HCT116 (cell line): ENCODE measurements around the gene KRTAP12-2. TPM values are rescaled to one million over a fixed set of nuclear protein-coding genes. Genes with fewer than 3 reads are reported as not detected.

Experiments
- ATAC-seq: fragments of 200-7000 bp; cut with Tn5 transposase; 2 replicates; pipeline ENCODE4 v1.9.1; 2020; ENCODE audit warnings: mild to moderate bottlenecking, moderate library complexity
- BruUV-seq: library from RNA; stranded (reverse); fragments of 400-500 nt; replicated peaks from 2 replicates; lab custom pipeline; 2021; lab: Mats Ljungman, UMichigan
- CTCF ChIA-PET: fragments of 300-600 bp; sonication (Branson Sonifier 250); formaldehyde crosslinking; loops from one replicate; lab custom pipeline; 2021; ENCODE audit warnings: antibody characterized with exemption; lab: Charles Lee
- POLR2A ChIA-PET: fragments of 300-600, 350-600 bp; sonication (Branson Sonifier 250); formaldehyde crosslinking; loops from one replicate; lab custom pipeline; 2021; ENCODE audit warnings: antibody characterized with exemption; lab: Charles Lee
- RAD21 ChIA-PET, 2 experiments: fragments of 300-600 bp; sonication (Branson Sonifier 250); formaldehyde crosslinking; loops; one replicate each; lab custom pipeline; 2023; ENCODE audit warnings: low total read pairs in 2 of 2; ENCODE audit not compliant: uncharacterized antibody in 2 of 2, unreplicated experiment in 2 of 2, low non-redundant PET in 1 of 2; lab: Charles Lee
- DNase-seq: peaks from one replicate; pipeline ENCODE4 v3.0.0-alpha.2; 2010; ENCODE audit warnings: low read depth, low spot score
- H2AFZ ChIP-seq: fragments of 200-600 bp; shearing (Covaris generic), sonication (generic); 2 replicates; pipeline ENCODE4 v1.6.1; 2017; ENCODE audit warnings: low read depth, mixed run types, mixed read lengths, antibody characterized with exemption, low read length; ENCODE audit not compliant: poor library complexity, severe bottlenecking
- H3K27ac ChIP-seq: 2 replicates; pipeline ENCODE4 v1.5.1; 2012; ENCODE audit warnings: low read depth, low read length
- H3K27me3 ChIP-seq: fragments of 200-600 bp; sonication (generic); 2 replicates; pipeline ENCODE4 v1.6.1; 2016; ENCODE audit warnings: mixed run types, low read length, mixed read lengths; ENCODE audit not compliant: insufficient read depth
- H3K36me3 ChIP-seq, 2 experiments: fragments of 200-500 bp in 1 of 2; fragments of 200-600 bp in 1 of 2; sonication (Bioruptor generic) in 1 of 2; sonication (generic) in 1 of 2; 2 replicates each; pipeline versions ENCODE4 v1.5.1 to v1.6.1; 2014 to 2016; ENCODE audit warnings: low read length in 2 of 2, inconsistent platforms in 1 of 2, mixed read lengths in 1 of 2, mixed run types in 1 of 2; ENCODE audit not compliant: insufficient read depth in 2 of 2, control insufficient read depth in 1 of 2
- H3K4me1 ChIP-seq, 2 experiments: fragments of 200-600 bp in 1 of 2; sonication (generic) in 1 of 2; 2 replicates each; pipeline versions ENCODE4 v1.5.1 to v1.6.1; 2012 to 2017; ENCODE audit warnings: low read length in 2 of 2, inconsistent platforms in 1 of 2, mild to moderate bottlenecking in 1 of 2, mixed read lengths in 1 of 2, mixed run types in 1 of 2, moderate library complexity in 1 of 2; ENCODE audit not compliant: insufficient read depth in 2 of 2, control insufficient read depth in 1 of 2
- H3K4me2 ChIP-seq: fragments of 200-600 bp; sonication (generic); 2 replicates; pipeline ENCODE4 v1.6.1; 2017; ENCODE audit warnings: mixed run types, low read length, mixed read lengths
- H3K4me3 ChIP-seq, 2 experiments: fragments of 200-600 bp in 1 of 2; sonication (generic) in 1 of 2; replicated peaks in 1 of 2; 2 replicates each; pipeline ENCODE4 v1.5.1; 2011 to 2016; ENCODE audit warnings: low read length in 2 of 2, control low read depth in 1 of 2, low read depth in 1 of 2, mild to moderate bottlenecking in 1 of 2, mixed read lengths in 1 of 2, mixed run types in 1 of 2
- H3K79me2 ChIP-seq: fragments of 200-600 bp; sonication (generic); 2 replicates; pipeline ENCODE4 v1.6.1; 2017; ENCODE audit warnings: mild to moderate bottlenecking, mixed run types, low read length, moderate library complexity, mixed read lengths; ENCODE audit not compliant: insufficient read depth
- H3K9ac ChIP-seq: fragments of 200-600 bp; sonication (generic); 2 replicates; pipeline ENCODE4 v1.6.1; 2016; ENCODE audit warnings: low read length, mixed read lengths
- H3K9me2 ChIP-seq: fragments of 200-600 bp; sonication (generic), shearing (Covaris generic); 2 replicates; pipeline ENCODE4 v1.6.1; 2017; ENCODE audit warnings: mixed run types, mild to moderate bottlenecking, moderate library complexity; ENCODE audit not compliant: insufficient read depth
- H3K9me3 ChIP-seq, 2 experiments: fragments of 200-500 bp in 1 of 2; fragments of 200-600 bp in 1 of 2; sonication (Bioruptor generic) in 1 of 2; sonication (generic) in 1 of 2; 2 replicates each; pipeline ENCODE4 v1.6.1; 2014 to 2017; ENCODE audit warnings: low read length in 2 of 2, mixed read lengths in 2 of 2, inconsistent platforms in 1 of 2, low read depth in 1 of 2, mild to moderate bottlenecking in 1 of 2, mixed run types in 1 of 2, moderate library complexity in 1 of 2; ENCODE audit not compliant: control insufficient read depth in 1 of 2, insufficient read depth in 1 of 2
- H4K20me1 ChIP-seq: fragments of 200-600 bp; sonication (generic), shearing (Covaris generic); 2 replicates; pipeline ENCODE4 v1.6.1; 2017; ENCODE audit warnings: mixed run types, mild to moderate bottlenecking, moderate library complexity; ENCODE audit not compliant: insufficient read depth
- ATF3 ChIP-seq: IDR thresholded peaks from 2 replicates; pipeline ENCODE4 v1.6.1; 2012
- CBX3 ChIP-seq: IDR thresholded peaks from 2 replicates; pipeline ENCODE4 v1.6.1; 2012; ENCODE audit warnings: low read depth
- CTCF ChIP-seq, 3 experiments: fragments of 200-600 bp in 1 of 3; sonication (generic) in 1 of 3; IDR thresholded peaks in 2 of 3; conservative IDR thresholded peaks in 1 of 3; 2 replicates each; pipeline ENCODE4 v1.5.1; 2012 to 2017; ENCODE audit warnings: low read depth in 2 of 3, low read length in 2 of 3, antibody characterized with exemption in 1 of 3, borderline replicate concordance in 1 of 3, control low read depth in 1 of 3, mild to moderate bottlenecking in 1 of 3, mixed read lengths in 1 of 3, mixed run types in 1 of 3, moderate library complexity in 1 of 3; ENCODE audit not compliant: insufficient read depth in 1 of 3
- EGR1 ChIP-seq: IDR thresholded peaks from 2 replicates; pipeline ENCODE4 v1.6.1; 2012; ENCODE audit warnings: low read depth
- EZH2 ChIP-seq: fragments of 200-600 bp; sonication (generic); IDR thresholded peaks from 2 replicates; pipeline ENCODE4 v1.6.1; 2017; ENCODE audit warnings: antibody characterized with exemption, mixed run types
- EZH2phosphoT487 ChIP-seq: fragments of 200-600 bp; IDR thresholded peaks from 2 replicates; pipeline ENCODE4 v1.6.1; 2018; ENCODE audit warnings: antibody characterized with exemption, borderline replicate concordance
- FOSL1 ChIP-seq: IDR thresholded peaks from 2 replicates; pipeline ENCODE4 v1.6.1; 2012; ENCODE audit warnings: low read depth
- JUND ChIP-seq: IDR thresholded peaks from 2 replicates; pipeline ENCODE4 v1.6.1; 2012
- MAX ChIP-seq: IDR thresholded peaks from 2 replicates; pipeline ENCODE4 v1.6.1; 2012
- POLR2A ChIP-seq: IDR thresholded peaks from 2 replicates; pipeline ENCODE4 v1.7.0; 2011; ENCODE audit warnings: borderline replicate concordance; ENCODE audit not compliant: insufficient read depth, insufficient read length; ENCODE audit errors: extremely low read depth
- POLR2AphosphoS5 ChIP-seq: IDR thresholded peaks from 2 replicates; pipeline ENCODE4 v1.6.1; 2011; ENCODE audit warnings: mild to moderate bottlenecking, low read depth, low read length, moderate library complexity
- RAD21 ChIP-seq: IDR thresholded peaks from 2 replicates; pipeline ENCODE4 v1.6.1; 2012; ENCODE audit warnings: low read depth, mild to moderate bottlenecking
- REST ChIP-seq: IDR thresholded peaks from 2 replicates; pipeline ENCODE4 v1.6.1; 2012; ENCODE audit warnings: low read depth
- SIN3A ChIP-seq: IDR thresholded peaks from 2 replicates; pipeline ENCODE4 v1.6.1; 2012; ENCODE audit warnings: low read depth
- SP1 ChIP-seq: IDR thresholded peaks from 2 replicates; pipeline ENCODE4 v1.6.1; 2012; ENCODE audit warnings: low read depth
- SRF ChIP-seq: IDR thresholded peaks from 2 replicates; pipeline ENCODE4 v1.6.1; 2012; ENCODE audit warnings: low read depth
- ZBTB33 ChIP-seq: IDR thresholded peaks from 2 replicates; pipeline ENCODE4 v1.6.1; 2011; ENCODE audit warnings: mild to moderate bottlenecking, low read length, moderate library complexity; ENCODE audit not compliant: insufficient replicate concordance; ENCODE audit errors: extremely low read depth
- ZNF274 ChIP-seq: fragments of 200-500 bp; sonication (Bioruptor generic); IDR thresholded peaks from 2 replicates; pipeline ENCODE4 v1.6.1; 2014; ENCODE audit warnings: mild to moderate bottlenecking, low read depth, low read length, inconsistent platforms
- intact Hi-C: fragments of 100-400 bp; cut with micrococcal nuclease; formaldehyde crosslinking; loops from 2 replicates; pipeline ENCODE4 v1.10.0; 2022
- total RNA-seq: library from RNA; stranded (reverse); gene quantifications from one replicate; pipeline ENCODE4 v1.2.1, GENCODE V29; 2021; ENCODE audit not compliant: unreplicated experiment

The KRTAP12-2 gene
- total RNA-seq, 1 experiment from 2014 or later, result not detected

GRCh38 chr21:44702973-44703730, 36.4 kb upstream of the KRTAP12-2 start:
- no peak overlapping the region for H3K4me2 ChIP-seq
- POLR2A ChIA-PET, result no interaction called here

More at GRCh38 chr21:44702973-44703730, 36.4 kb upstream of the KRTAP12-2 start:
- no peak overlapping the region for H2AFZ ChIP-seq
- ChIA-PET CTCF (no interaction called here), RAD21 (no interaction called here)
- H3K27ac ChIP-seq, result no peak overlapping the region
- H3K4me1 ChIP-seq, result no peaks in the 10 kb centered on the region
- DNase-seq (no peak), ATAC-seq (no peak)
- H3K9me3 ChIP-seq, result no peaks in the 10 kb centered on the region
- no peaks in the 10 kb centered on the region for H4K20me1 ChIP-seq
- TF ChIP-seq EGR1 (no peak), EZH2phosphoT487 (no peak), FOSL1 (no peak), EZH2 (no peak), ATF3 (no peak), REST (no peak), SIN3A (no peak), JUND (no peak), CBX3 (no peak), SRF (no peak), RAD21 (no peak), ZNF274 (no peak), SP1 (no peak), POLR2AphosphoS5 (no peak), POLR2A (no peak), CTCF (IDR thresholded peaks at IDR 0.05 in 2 of 3, conservative IDR thresholded peaks at IDR 0.05 in 1 of 3; ENCODE audit: borderline replicate concordance in 1 of 3, insufficient read depth in 1 of 3, low read depth in 2 of 3, low read length in 2 of 3) (no peak), ZBTB33 (no peak), MAX (no peak)
- no TSS peak for BruUV-seq
- H3K4me3 ChIP-seq, result no peak overlapping the region
- no peak overlapping the region for H3K9ac ChIP-seq
- no peaks in the 10 kb centered on the region for H3K79me2 ChIP-seq
- no peaks in the 10 kb centered on the region for H3K36me3 ChIP-seq
- H3K27me3 ChIP-seq, result peaks cover 10% of the 10 kb centered on the region; the same call in 1 of the 2 replicates
- no peaks in the 10 kb centered on the region for H3K9me2 ChIP-seq
- intact Hi-C loops, result no loop called here
